B cell (primary cell): ENCODE data around the gene RBM20. TPM values are rescaled to one million over a fixed set of nuclear protein-coding genes. Genes with fewer than 3 reads are reported as not detected.

Experiments
- ATAC-seq: fragments of 200-7000 bp; cut with Tn5 transposase; one replicate; pipeline ENCODE4 v1.10.0; 2021; ENCODE audit warnings: low read depth, mild to moderate bottlenecking, moderate number of reproducible peaks, moderate library complexity
- CTCF ChIA-PET: fragments of 350-600 bp; sonication (Branson Sonifier 250); formaldehyde crosslinking; loops from one replicate; lab custom pipeline; 2021; ENCODE audit warnings: antibody characterized with exemption, inconsistent platforms; lab: Charles Lee
- POLR2A ChIA-PET: fragments of 350-600 bp; sonication (Branson Sonifier 250); formaldehyde crosslinking; loops from one replicate; lab custom pipeline; 2021; ENCODE audit warnings: antibody characterized with exemption; lab: Charles Lee
- DNase-seq: peaks from one replicate; pipeline ENCODE4 v3.0.0; 2013
- H2AFZ ChIP-seq: 2 replicates; pipeline ENCODE4 v1.6.1; 2012; ENCODE audit warnings: mild to moderate bottlenecking, low read depth, low read length; ENCODE audit not compliant: insufficient read depth, poor library complexity, severe bottlenecking
- H3K27ac ChIP-seq, 2 donors: 1 replicate in 1 of 2; 2 replicates in 1 of 2; pipeline ENCODE4 v1.5.1; 2012 to 2013; ENCODE audit warnings: low read length in 2 of 2, mild to moderate bottlenecking in 2 of 2, moderate library complexity in 1 of 2
- H3K27me3 ChIP-seq, 4 experiments: fragments of 200-600 bp in 1 of 4; sonication (generic) in 1 of 4; replicated peaks in 1 of 4; 1 replicate in 2 of 4; 2 replicates in 2 of 4; pipeline versions ENCODE4 v1.6.1 to v1.7.0; 2013 to 2016; ENCODE audit warnings: low read length in 3 of 4, mild to moderate bottlenecking in 2 of 4, mixed read lengths in 1 of 4, moderate library complexity in 1 of 4; ENCODE audit not compliant: insufficient read depth in 4 of 4, control insufficient read depth in 3 of 4; ENCODE audit errors: control extremely low read depth in 1 of 4
- H3K36me3 ChIP-seq, 2 experiments: replicated peaks in 1 of 2; 1 replicate in 1 of 2; 2 replicates in 1 of 2; pipeline versions ENCODE4 v1.6.1 to v1.7.1; 2013; ENCODE audit warnings: low read length in 1 of 2; ENCODE audit not compliant: insufficient read depth in 2 of 2, control insufficient read depth in 1 of 2; ENCODE audit errors: control extremely low read depth in 1 of 2, extremely low read depth in 1 of 2
- H3K4me1 ChIP-seq, 2 donors: fragments of 200-600 bp in 1 of 2; sonication (generic) in 1 of 2; 1 replicate in 1 of 2; 2 replicates in 1 of 2; pipeline versions ENCODE4 v1.5.1 to v1.6.1; 2013 to 2017; ENCODE audit warnings: low read length in 2 of 2; ENCODE audit not compliant: control insufficient read depth in 2 of 2, insufficient read depth in 2 of 2
- H3K4me2 ChIP-seq: replicated peaks from 2 replicates; pipeline ENCODE3; 2012; ENCODE audit warnings: mild to moderate bottlenecking, low read depth, low read length; ENCODE audit not compliant: poor library complexity, severe bottlenecking
- H3K4me3 ChIP-seq, 5 experiments: fragments of 200-600 bp in 1 of 5; sonication (generic) in 1 of 5; 1 replicate in 3 of 5; 2 replicates in 2 of 5; pipeline versions ENCODE4 v1.5.1 to v1.7.0; 2011 to 2016; ENCODE audit warnings: low read length in 4 of 5, mild to moderate bottlenecking in 4 of 5, low read depth in 2 of 5, control low read depth in 1 of 5, moderate library complexity in 1 of 5; ENCODE audit not compliant: insufficient read depth in 1 of 5; ENCODE audit errors: control extremely low read depth in 1 of 5, extremely low read depth in 1 of 5
- H3K79me2 ChIP-seq: fragments of 200-600 bp; sonication (generic); one replicate; pipeline ENCODE4 v1.6.0; 2016; ENCODE audit warnings: low read length; ENCODE audit not compliant: control insufficient read depth, insufficient read depth
- H3K9ac ChIP-seq: fragments of 200-600 bp; sonication (generic); 2 replicates; pipeline ENCODE4 v1.6.1; 2017; ENCODE audit warnings: mild to moderate bottlenecking, low read length, moderate library complexity
- H3K9me3 ChIP-seq, 3 donors: one replicate each; pipeline versions ENCODE4 v1.6.1 to v1.7.1; 2013; ENCODE audit warnings: low read length in 2 of 3; ENCODE audit not compliant: control insufficient read depth in 2 of 3, insufficient read depth in 1 of 3; ENCODE audit errors: control extremely low read depth in 1 of 3
- H4K20me1 ChIP-seq: 2 replicates; pipeline ENCODE4 v1.6.0; 2012; ENCODE audit warnings: mild to moderate bottlenecking, low read length; ENCODE audit not compliant: insufficient read depth, control insufficient read depth, poor library complexity, severe bottlenecking
- H3K27ac Mint-ChIP-seq: one replicate; pipeline ENCODE4 v1.8.0; 2021; ENCODE audit warnings: mixed read lengths
- H3K27me3 Mint-ChIP-seq: one replicate; pipeline ENCODE4 v1.8.0; 2021; ENCODE audit warnings: mixed read lengths
- H3K4me1 Mint-ChIP-seq: one replicate; pipeline ENCODE4 v1.8.0; 2021; ENCODE audit warnings: mixed read lengths
- H3K4me3 Mint-ChIP-seq: one replicate; pipeline ENCODE4 v1.8.0; 2021; ENCODE audit warnings: mixed read lengths
- H3K9me3 Mint-ChIP-seq: one replicate; pipeline ENCODE4 v1.8.0; 2022; ENCODE audit warnings: mixed read lengths; ENCODE audit not compliant: insufficient read depth
- EZH2 ChIP-seq: IDR thresholded peaks from 2 replicates; pipeline ENCODE4 v1.6.1; 2012; ENCODE audit warnings: borderline replicate concordance, low read depth, mild to moderate bottlenecking, moderate library complexity, low read length; ENCODE audit not compliant: insufficient read depth, poor library complexity, severe bottlenecking
- WGBS: methylation state at CpG from one replicate; pipeline ENCODE4 v1.1.5; 2013; ENCODE audit warnings: missing lambda C conversion rate; ENCODE audit not compliant: insufficient coverage; 5-methylcytosine and 5-hydroxymethylcytosine counted together
- intact Hi-C: fragments of 100-400 bp; cut with micrococcal nuclease; formaldehyde crosslinking; loops from one replicate; pipeline ENCODE4 v1.10.0; 2022
- polyA plus RNA-seq: library from polyadenylated mRNA; depleted of rRNA; stranded (reverse); fragments of >200 nt; gene quantifications from 2 replicates; pipeline ENCODE4 v1.2.3, GENCODE V29; 2012
- total RNA-seq, 2 donors: library from RNA; stranded (reverse); fragments of 120-200 nt in 1 of 2; gene quantifications; 1 replicate in 1 of 2; 2 replicates in 1 of 2; pipeline versions ENCODE4 v1.2.3 to v1.2.4, GENCODE V29; 2013 to 2022
- TF ChIP-seq, protein P1 (sequence below): fragments of 200-600 bp; IDR thresholded peaks from one replicate; pipeline ENCODE4 v1.8.0; 2022; ENCODE audit warnings: antibody characterized with exemption, mild to moderate bottlenecking

The RBM20 gene
- total and polyA plus RNA-seq, 2 donors (not counting 1 experiment from before 2014, with no cell fraction given) = not detected

DNA sequence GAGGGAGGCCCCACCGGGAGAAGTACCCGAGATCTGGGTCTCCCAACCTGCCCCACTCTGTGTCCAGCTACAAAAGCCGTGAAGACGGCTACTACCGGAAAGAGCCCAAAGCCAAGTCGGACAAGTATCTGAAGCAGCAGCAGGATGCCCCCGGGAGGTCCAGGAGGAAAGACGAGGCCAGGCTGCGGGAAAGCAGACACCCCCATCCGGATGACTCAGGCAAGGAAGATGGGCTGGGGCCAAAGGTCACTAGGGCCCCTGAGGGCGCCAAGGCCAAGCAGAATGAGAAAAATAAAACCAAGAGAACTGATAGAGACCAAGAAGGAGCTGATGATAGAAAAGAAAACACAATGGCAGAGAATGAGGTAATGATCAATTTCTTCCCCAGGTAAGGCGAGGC, 168.4 kb downstream of the RBM20 start:
- CTCF ChIA-PET = no interaction called here
- TF ChIP-seq, protein P1, sequence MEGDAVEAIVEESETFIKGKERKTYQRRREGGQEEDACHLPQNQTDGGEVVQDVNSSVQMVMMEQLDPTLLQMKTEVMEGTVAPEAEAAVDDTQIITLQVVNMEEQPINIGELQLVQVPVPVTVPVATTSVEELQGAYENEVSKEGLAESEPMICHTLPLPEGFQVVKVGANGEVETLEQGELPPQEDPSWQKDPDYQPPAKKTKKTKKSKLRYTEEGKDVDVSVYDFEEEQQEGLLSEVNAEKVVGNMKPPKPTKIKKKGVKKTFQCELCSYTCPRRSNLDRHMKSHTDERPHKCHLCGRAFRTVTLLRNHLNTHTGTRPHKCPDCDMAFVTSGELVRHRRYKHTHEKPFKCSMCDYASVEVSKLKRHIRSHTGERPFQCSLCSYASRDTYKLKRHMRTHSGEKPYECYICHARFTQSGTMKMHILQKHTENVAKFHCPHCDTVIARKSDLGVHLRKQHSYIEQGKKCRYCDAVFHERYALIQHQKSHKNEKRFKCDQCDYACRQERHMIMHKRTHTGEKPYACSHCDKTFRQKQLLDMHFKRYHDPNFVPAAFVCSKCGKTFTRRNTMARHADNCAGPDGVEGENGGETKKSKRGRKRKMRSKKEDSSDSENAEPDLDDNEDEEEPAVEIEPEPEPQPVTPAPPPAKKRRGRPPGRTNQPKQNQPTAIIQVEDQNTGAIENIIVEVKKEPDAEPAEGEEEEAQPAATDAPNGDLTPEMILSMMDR = no peak
- no peak for TF ChIP-seq EZH2
- DNase-seq (no peak), ATAC-seq (no peak)
- intact Hi-C loops = no loop called here
- Histone ChIP-seq H3K79me2 (no peaks in the 10 kb centered on the region), H3K9ac (no peak overlapping the region), H3K27me3 (no peaks in the 10 kb centered on the region), H3K36me3 (no peaks in the 10 kb centered on the region), H3K9me3 (no peaks in the 10 kb centered on the region), H4K20me1 (no peaks in the 10 kb centered on the region), H2AFZ (no peak overlapping the region), H3K27ac (no peak overlapping the region), H3K4me3 (no peak overlapping the region), H3K4me1 (peaks cover 4 to 9% of the 10 kb centered on the region in 2 donors), H3K4me2 (no peak overlapping the region)
- over 99% methylated on average over 11 of the region's 12 CpGs for WGBS
- Mint-ChIP-seq H3K27ac (no peak overlapping the region), H3K4me3 (no peak overlapping the region), H3K4me1 (peaks cover 16% of the 10 kb centered on the region), H3K27me3 (no peaks in the 10 kb centered on the region), H3K9me3 (no peaks in the 10 kb centered on the region)
- POLR2A ChIA-PET = no interaction called here

DNA sequence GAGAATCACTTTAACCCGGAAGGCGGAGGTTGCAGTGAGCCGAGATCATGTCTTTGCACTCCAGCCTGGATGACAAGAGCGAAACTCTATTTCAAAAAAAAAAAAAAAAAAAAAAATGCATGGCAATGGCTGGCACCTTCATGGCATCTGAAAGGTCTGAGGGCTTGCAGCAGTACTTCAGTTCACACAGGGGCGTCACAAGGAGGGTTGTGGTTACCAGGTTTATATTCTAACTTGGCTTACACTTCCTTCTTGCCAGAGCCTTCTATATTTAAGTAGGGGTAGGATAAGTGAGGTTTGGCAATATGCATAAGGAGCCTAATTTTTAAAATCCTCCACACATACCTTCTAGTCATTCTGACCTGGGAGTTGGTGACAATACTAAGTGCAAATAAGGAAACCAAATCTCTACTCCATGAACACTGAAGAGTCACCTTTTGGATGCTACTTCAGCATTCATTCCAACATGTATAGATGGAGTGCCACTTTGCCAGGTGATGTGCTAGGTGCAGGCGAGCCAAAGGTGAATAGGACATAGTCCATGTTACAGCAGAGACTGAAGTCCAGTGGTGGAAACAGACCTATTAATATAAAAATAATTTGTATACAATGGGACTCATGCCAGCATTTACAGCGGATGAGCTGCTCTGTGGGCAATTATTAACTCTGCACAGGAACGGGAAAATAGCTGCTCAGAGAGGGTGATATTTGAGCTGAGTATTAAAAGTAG, 169.8 kb downstream of the RBM20 start:
- H3K27ac Mint-ChIP-seq = no peak overlapping the region
- H3K9me3 ChIP-seq = no peaks in the 10 kb centered on the region
- DNase-seq (no peak), ATAC-seq (no peak)
- no peaks in the 10 kb centered on the region for H3K27me3 Mint-ChIP-seq
- H3K36me3 ChIP-seq = no peaks in the 10 kb centered on the region
- peaks cover 18% of the 10 kb centered on the region for H3K4me1 Mint-ChIP-seq
- CTCF ChIA-PET = interaction anchor here (0.7 kb wide), 1 partner anchor 63 kb away, joined by 3 read pairs; no protein-coding TSS in a partner anchor
- H3K79me2 ChIP-seq = no peaks in the 10 kb centered on the region
- H3K27me3 ChIP-seq = no peaks in the 10 kb centered on the region
- H3K27ac ChIP-seq = no peak overlapping the region
- no peaks in the 10 kb centered on the region for H4K20me1 ChIP-seq
- no peak overlapping the region for H3K9ac ChIP-seq
- intact Hi-C loops = no loop called here
- 100% methylated on average over 4 of the region's 8 CpGs for WGBS
- no peak overlapping the region for H3K4me3 Mint-ChIP-seq
- H2AFZ ChIP-seq = no peak overlapping the region
- H3K4me1 ChIP-seq = peaks cover 7 to 12% of the 10 kb centered on the region in 2 donors
- POLR2A ChIA-PET = no interaction called here
- TF ChIP-seq, protein P1 = no peak
- no peak for TF ChIP-seq EZH2
- H3K4me2 ChIP-seq = no peak overlapping the region
- no peaks in the 10 kb centered on the region for H3K9me3 Mint-ChIP-seq
- H3K4me3 ChIP-seq = no peak overlapping the region
